ENCODE results near the gene DHFR.
"Not testable (repeated sequence)": the region's sequence is repeated elsewhere in the genome, so short reads cannot be mapped to it uniquely, and the experiment has no call there.

DHFR gene

GRCh38 chr5:80654391-80655230, at the start of gene DHFR, which contains the start of gene MSH3:
Gene DHFR, minus strand, starts transcription at chr5:80654983. Its CDS starts 494 bp downstream, at chr5:80654489.
Gene MSH3, plus strand, starts transcription at chr5:80654652. Its CDS starts 76 bp downstream, at chr5:80654728.
- peak; percentile 90 for DNase-seq

- DNase-seq, result no peak
These were observed 49.4 kb upstream of the DHFR start for GRCh38 chr5:80704221-80704620.

- DNase-seq, result no peak
These were observed 49.0 kb upstream of the DHFR start for GRCh38 chr5:80703747-80704146.

GRCh38 chr5:80703291-80703690, 48.5 kb upstream of the DHFR start:
- no peak for DNase-seq

GRCh38 chr5:80701597-80701996, 46.8 kb upstream of the DHFR start:
- DNase-seq, result no peak

- DNase-seq, result no peak
These were observed 43.6 kb upstream of the DHFR start for GRCh38 chr5:80698369-80698768.

- DNase-seq, result no peak
These were observed 42.3 kb upstream of the DHFR start for GRCh38 chr5:80697100-80697499.

- DNase-seq, result no peak
These were observed 41.7 kb upstream of the DHFR start for GRCh38 chr5:80696450-80696849.

- no peak for DNase-seq
These were observed 40.9 kb upstream of the DHFR start for GRCh38 chr5:80695666-80696065.

- DNase-seq, result no peak
These were observed 34.8 kb upstream of the DHFR start for GRCh38 chr5:80689627-80690026.

GRCh38 chr5:80688648-80689420, 34.1 kb upstream of the DHFR start:
- no peak for DNase-seq

- no peak for DNase-seq
These were observed 32.0 kb upstream of the DHFR start for GRCh38 chr5:80686757-80687156.

- DNase-seq, result no peak
These were observed 21.9 kb upstream of the DHFR start for GRCh38 chr5:80676706-80677105.

GRCh38 chr5:80672140-80672736, 17.5 kb upstream of the DHFR start:
- DNase-seq, result peak; percentile 53

GRCh38 chr5:80668016-80668969, 13.5 kb upstream of the DHFR start:
- no peak for DNase-seq

GRCh38 chr5:80667384-80667783, 12.6 kb upstream of the DHFR start:
- DNase-seq, result no peak

- DNase-seq, result no peak
These were observed 10.3 kb upstream of the DHFR start for GRCh38 chr5:80665057-80665456.

GRCh38 chr5:80662108-80662507, 7.3 kb upstream of the DHFR start:
- DNase-seq, result no peak

GRCh38 chr5:80660661-80661060, 5.9 kb upstream of the DHFR start:
- not testable (repeated sequence) for DNase-seq

GRCh38 chr5:80659106-80659505, 4.3 kb upstream of the DHFR start:
- DNase-seq, result no peak

GRCh38 chr5:80656425-80656824, 1.6 kb upstream of the DHFR start:
- DNase-seq, result no peak

- no peak for DNase-seq
These were observed 520 bp upstream of the DHFR start for GRCh38 chr5:80655231-80655774.
